Lower leg skin (tissue), 4 donors: ENCODE results near the gene GHRL. TPM values are rescaled to one million over a fixed set of nuclear protein-coding genes. Genes with fewer than 3 reads are reported as not detected.

Experiments
- DNase-seq, 2 donors: peaks; one replicate each; pipeline ENCODE4 v3.0.0-alpha.2; 2019; ENCODE audit warnings: low spot score in 2 of 2
- H3K4me3 ChIP-seq: fragments of 200-600 bp; sonication (generic); 2 replicates; pipeline ENCODE4 v1.5.1; 2017; ENCODE audit warnings: mild to moderate bottlenecking, low read depth; ENCODE audit not compliant: poor library complexity, severe bottlenecking
- POLR2A ChIP-seq, 2 donors: fragments of 450-650 bp; IDR thresholded peaks; one replicate each; pipeline ENCODE4 v1.6.1; 2016 to 2017; ENCODE audit warnings: antibody characterized with exemption in 2 of 2, mild to moderate bottlenecking in 1 of 2, moderate library complexity in 1 of 2
- WGBS, 2 donors: methylation state at CpG; one replicate each; pipeline ENCODE4 v1.1.5; 2018; 5-methylcytosine and 5-hydroxymethylcytosine counted together
- intact Hi-C: fragments of 100-400 bp; cut with DNase I; formaldehyde crosslinking; loops from one replicate; pipeline ENCODE4 v1.15.0; 2023; ENCODE audit warnings: low total_unique reads
- total RNA-seq, 4 donors: library from RNA; depleted of rRNA; stranded (reverse); fragments of >200 nt; gene quantifications; one replicate each; pipeline ENCODE4 v1.1.0, GENCODE V29; 2016
- TF ChIP-seq, protein P1 (sequence below), 3 donors: fragments of 450-650 bp; IDR thresholded peaks; one replicate each; pipeline ENCODE4 v1.5.1; 2016; ENCODE audit warnings: antibody characterized with exemption in 3 of 3, mild to moderate bottlenecking in 3 of 3, moderate library complexity in 2 of 3

Gene GHRL
- total RNA-seq, 4 donors from 2014 or later: not detected

DNA sequence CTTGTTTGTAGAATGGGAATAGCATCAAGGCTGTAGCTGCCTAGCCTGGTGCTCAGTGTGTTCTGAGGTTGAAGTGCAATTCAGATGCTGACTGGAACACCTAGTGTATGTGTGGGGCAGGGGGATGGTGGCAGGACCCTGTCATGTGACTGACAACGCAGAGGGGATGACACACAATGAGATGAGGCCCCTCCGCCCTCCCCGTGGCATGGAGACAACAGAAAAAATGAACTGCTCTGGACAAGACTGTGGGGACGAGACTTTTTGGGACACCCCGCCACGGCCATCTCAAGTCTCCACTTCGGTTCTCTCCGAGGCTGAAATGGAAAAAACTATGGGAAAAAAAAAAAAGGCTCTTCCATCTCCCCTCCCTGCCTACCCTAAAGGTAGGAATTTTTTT is 38.6 kb upstream of the GHRL start:
- TF ChIP-seq, protein P1, sequence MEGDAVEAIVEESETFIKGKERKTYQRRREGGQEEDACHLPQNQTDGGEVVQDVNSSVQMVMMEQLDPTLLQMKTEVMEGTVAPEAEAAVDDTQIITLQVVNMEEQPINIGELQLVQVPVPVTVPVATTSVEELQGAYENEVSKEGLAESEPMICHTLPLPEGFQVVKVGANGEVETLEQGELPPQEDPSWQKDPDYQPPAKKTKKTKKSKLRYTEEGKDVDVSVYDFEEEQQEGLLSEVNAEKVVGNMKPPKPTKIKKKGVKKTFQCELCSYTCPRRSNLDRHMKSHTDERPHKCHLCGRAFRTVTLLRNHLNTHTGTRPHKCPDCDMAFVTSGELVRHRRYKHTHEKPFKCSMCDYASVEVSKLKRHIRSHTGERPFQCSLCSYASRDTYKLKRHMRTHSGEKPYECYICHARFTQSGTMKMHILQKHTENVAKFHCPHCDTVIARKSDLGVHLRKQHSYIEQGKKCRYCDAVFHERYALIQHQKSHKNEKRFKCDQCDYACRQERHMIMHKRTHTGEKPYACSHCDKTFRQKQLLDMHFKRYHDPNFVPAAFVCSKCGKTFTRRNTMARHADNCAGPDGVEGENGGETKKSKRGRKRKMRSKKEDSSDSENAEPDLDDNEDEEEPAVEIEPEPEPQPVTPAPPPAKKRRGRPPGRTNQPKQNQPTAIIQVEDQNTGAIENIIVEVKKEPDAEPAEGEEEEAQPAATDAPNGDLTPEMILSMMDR (IDR thresholded peaks at IDR 0.05): no peak
- TF ChIP-seq POLR2A (IDR thresholded peaks at IDR 0.05): no peak
- no peak for DNase-seq
- 82 to 87% methylated on average over 8 of the region's 8 CpGs for WGBS, 2 donors
- intact Hi-C loops: no loop called here
- H3K4me3 ChIP-seq: no peak overlapping the region

DNA sequence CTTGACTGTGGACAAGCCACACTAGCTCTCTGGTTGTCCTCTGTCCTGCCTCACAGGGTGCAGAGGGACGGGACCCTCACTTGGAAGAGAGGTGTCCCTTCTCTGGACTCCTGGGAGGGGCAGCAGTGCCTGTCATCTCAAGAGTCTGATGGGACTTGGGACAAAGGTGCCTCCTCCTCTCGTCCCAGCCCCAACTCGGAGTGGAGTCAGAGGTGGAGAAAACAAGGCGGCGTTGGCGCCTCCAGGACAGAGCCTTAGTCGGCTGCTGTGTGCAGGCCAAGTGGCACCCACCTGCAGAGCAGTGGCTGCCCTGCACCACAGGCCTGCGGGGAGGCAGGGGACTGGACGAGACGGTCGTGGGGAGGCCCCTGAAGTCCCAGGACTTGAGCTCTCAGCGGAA is 37.6 kb upstream of the GHRL start:
- no peak overlapping the region for H3K4me3 ChIP-seq
- intact Hi-C loops: no loop called here
- no peak for DNase-seq
- WGBS, 2 donors: 69 to 71% methylated on average over 12 of the region's 12 CpGs
- TF ChIP-seq POLR2A (IDR thresholded peaks at IDR 0.05): no peak
- TF ChIP-seq, protein P1 (IDR thresholded peaks at IDR 0.05): no peak

DNA sequence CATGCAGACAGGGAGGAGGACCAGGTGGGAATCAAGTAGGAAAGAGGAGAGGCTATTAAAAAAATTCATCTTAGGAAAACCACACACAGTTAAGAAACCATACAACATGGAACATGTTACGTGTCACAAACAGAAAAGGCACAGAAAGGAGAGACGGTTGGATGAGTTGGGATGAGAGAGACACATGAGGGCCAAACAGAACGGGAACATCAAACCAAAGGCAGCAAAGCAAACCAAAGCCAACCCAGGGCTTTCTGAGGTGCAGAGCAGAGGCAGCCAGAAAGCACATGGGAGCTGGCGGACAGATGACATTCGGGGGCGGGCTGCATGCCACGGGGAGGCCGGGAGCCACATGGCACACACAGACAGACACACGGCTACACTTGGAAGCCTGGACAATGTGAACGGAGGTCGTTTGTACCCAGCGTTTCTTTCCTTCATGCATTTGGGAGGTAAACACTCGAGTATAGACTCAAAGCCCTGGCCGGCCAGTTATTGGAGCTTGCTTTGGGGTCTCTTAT is 36.8 kb upstream of the GHRL start:
- no peak for TF ChIP-seq POLR2A (IDR thresholded peaks at IDR 0.05)
- TF ChIP-seq, protein P1 (IDR thresholded peaks at IDR 0.05): no peak
- DNase-seq: no peak
- intact Hi-C loops: no loop called here
- H3K4me3 ChIP-seq: no peak overlapping the region
- WGBS, 2 donors: 67 to 73% methylated on average over 14 of the region's 14 CpGs

DNA sequence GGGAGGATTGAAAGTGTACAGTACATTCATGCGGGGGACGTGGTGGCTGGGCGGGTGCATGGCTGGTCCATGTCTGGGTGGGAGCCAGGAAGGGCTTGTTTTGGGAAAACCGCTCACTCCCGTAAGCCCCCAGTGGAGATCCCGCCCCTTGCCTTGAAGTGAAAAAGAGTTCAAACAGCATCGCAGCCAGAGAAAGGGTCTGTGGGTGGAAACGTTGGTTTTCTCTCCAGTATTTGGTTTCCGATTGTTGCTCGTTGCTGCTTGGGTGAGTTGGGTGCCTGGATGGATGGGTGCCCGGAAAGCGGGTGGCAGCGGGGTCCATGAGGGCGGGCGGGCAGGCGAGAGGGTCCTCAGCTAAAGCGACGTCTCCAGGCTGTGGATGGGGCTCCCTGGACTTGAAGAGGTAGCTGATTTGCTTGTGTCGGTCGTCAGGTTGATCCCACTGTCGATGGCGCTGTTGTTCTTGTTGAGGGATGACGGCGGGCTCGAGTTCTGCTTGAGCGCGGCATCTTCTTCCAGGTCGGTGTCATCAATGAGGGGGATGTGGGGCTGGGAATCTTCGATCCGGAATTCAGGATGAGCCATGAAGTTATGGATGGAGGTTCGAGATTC is 35.8 kb upstream of the GHRL start:
- H3K4me3 ChIP-seq: no peak overlapping the region
- no peak for TF ChIP-seq POLR2A (IDR thresholded peaks at IDR 0.05)
- TF ChIP-seq, protein P1 (IDR thresholded peaks at IDR 0.05): no peak
- no peak for DNase-seq
- WGBS, 2 donors: 40 to 49% methylated on average over 31 of the region's 31 CpGs
- intact Hi-C loops: no loop called here

DNA sequence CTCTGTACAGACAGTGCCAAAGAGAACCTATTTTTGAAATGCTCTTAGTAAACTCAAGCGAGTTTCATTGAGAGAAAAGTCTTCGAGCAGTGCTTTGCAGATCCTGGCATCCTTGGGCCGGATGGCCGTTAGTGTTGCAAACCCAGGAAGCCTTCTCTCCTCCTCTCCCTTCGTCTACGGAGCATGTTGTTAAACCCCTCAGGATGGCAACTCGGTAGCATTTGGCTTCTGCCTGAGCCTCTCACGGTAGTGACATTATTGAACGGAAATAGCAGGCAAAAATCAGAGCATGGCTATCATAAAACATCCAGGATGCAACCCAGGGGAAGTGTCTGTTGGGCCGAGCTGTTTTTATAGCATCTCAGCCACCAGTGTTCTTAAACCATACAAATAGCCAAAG is 34.8 kb upstream of the GHRL start:
- TF ChIP-seq, protein P1 (IDR thresholded peaks at IDR 0.05): no peak
- no peak for TF ChIP-seq POLR2A (IDR thresholded peaks at IDR 0.05)
- DNase-seq: no peak
- intact Hi-C loops: no loop called here
- 55 to 61% methylated on average over 10 of the region's 10 CpGs for WGBS, 2 donors
- H3K4me3 ChIP-seq: no peak overlapping the region

DNA sequence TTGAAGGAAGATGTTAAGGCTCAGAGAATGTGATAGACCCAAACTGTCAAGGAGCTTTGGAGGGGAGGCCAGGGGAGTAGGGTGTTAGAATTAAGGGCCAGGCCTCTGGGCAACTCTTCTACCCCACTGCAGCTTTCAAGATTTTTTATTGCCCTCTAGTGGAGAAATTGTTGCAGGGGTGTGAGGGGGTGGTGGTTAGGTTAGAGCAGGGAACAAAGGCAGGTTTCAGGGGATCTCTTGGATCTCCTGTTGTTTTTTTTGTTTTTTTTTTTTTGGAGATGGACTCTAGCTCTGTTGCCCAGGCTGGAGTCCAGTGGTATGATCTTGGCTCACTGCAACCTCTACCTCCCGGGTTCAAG is 29.6 kb upstream of the GHRL start:
- intact Hi-C loops: no loop called here
- TF ChIP-seq, protein P1 (IDR thresholded peaks at IDR 0.05): no peak
- no peak for TF ChIP-seq POLR2A (IDR thresholded peaks at IDR 0.05)
- H3K4me3 ChIP-seq: no peak overlapping the region
- no peak for DNase-seq
- 69 to 100% methylated on average over 1 of the region's 1 CpG for WGBS, 2 donors
